ENCODE data around the gene SLC6A9. TPM values are rescaled to one million over a fixed set of nuclear protein-coding genes. Genes with fewer than 3 reads are reported as not detected.

Gene SLC6A9
- total and polyA plus RNA-seq, 2 experiments from 2014 or later, result 14.4 to 20.0 TPM

DNA sequence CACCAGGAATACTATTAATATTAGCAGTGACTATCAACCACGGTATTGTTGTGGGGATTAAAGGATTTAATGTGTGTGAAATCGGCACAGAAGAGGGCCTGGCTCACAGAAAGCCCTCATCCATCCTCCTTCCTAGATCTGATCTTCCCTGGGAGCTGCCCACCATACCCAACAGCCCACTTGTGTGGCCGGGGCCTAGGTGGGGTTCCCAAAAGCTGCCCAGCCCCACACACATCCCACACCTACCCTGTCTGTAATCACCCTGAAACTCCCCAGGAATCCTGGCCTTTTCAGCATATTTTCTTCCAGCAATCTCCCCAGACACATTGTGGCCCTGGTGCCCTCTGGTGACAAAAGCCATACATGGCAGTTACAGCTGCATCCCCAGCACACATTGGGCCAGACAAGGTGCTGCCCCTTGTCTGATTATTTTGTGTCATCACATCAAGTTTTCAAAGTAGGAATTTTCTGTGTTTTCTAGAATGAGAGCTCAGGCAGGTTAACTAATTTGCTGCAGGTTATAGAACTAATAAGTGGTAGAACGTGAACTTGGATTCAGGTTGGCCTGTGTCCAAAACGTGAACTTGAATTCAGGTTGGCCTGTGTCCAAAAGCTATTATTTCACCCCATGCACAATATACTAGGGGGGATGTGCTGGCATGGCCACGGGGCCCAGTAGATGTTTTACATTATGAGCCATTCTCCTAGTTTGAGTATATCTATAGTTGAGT is 5.3 kb upstream of the SLC6A9 start:
- Histone ChIP-seq H4K20me1 (replicated peaks; ENCODE audit: insufficient read depth) (no peaks in the 10 kb centered on the region), H3K27ac (ENCODE audit: low read depth) (no peak overlapping the region), H3K36me3 (ENCODE audit: insufficient read depth) (no peaks in the 10 kb centered on the region), H3K9me2 (ENCODE audit: insufficient read depth) (no peaks in the 10 kb centered on the region), H3K27me3 (ENCODE audit: insufficient read depth) (0 out of 2 replicates have a peak, but pooled peaks cover 3% of the 10 kb centered on the region), H3K4me2 (no peak overlapping the region), H3K79me2 (replicated peaks; ENCODE audit: insufficient read depth) (no peaks in the 10 kb centered on the region), H3K4me3 (no peak overlapping the region), H3F3A (replicated peaks; ENCODE audit: low read depth) (peaks cover 13% of the 10 kb centered on the region), H2AFZ (no peak overlapping the region), H3K4me1 (ENCODE audit: insufficient read depth) (peaks cover 17% of the 10 kb centered on the region)
- no peaks in the 10 kb centered on the region for H3K36me3 Mint-ChIP-seq (ENCODE audit: low read depth)
- ATAC-seq (peak; percentile 64), DNase-seq (ENCODE audit: low spot score) (peak; percentile 86)
- TF ChIP-seq, protein P1, sequence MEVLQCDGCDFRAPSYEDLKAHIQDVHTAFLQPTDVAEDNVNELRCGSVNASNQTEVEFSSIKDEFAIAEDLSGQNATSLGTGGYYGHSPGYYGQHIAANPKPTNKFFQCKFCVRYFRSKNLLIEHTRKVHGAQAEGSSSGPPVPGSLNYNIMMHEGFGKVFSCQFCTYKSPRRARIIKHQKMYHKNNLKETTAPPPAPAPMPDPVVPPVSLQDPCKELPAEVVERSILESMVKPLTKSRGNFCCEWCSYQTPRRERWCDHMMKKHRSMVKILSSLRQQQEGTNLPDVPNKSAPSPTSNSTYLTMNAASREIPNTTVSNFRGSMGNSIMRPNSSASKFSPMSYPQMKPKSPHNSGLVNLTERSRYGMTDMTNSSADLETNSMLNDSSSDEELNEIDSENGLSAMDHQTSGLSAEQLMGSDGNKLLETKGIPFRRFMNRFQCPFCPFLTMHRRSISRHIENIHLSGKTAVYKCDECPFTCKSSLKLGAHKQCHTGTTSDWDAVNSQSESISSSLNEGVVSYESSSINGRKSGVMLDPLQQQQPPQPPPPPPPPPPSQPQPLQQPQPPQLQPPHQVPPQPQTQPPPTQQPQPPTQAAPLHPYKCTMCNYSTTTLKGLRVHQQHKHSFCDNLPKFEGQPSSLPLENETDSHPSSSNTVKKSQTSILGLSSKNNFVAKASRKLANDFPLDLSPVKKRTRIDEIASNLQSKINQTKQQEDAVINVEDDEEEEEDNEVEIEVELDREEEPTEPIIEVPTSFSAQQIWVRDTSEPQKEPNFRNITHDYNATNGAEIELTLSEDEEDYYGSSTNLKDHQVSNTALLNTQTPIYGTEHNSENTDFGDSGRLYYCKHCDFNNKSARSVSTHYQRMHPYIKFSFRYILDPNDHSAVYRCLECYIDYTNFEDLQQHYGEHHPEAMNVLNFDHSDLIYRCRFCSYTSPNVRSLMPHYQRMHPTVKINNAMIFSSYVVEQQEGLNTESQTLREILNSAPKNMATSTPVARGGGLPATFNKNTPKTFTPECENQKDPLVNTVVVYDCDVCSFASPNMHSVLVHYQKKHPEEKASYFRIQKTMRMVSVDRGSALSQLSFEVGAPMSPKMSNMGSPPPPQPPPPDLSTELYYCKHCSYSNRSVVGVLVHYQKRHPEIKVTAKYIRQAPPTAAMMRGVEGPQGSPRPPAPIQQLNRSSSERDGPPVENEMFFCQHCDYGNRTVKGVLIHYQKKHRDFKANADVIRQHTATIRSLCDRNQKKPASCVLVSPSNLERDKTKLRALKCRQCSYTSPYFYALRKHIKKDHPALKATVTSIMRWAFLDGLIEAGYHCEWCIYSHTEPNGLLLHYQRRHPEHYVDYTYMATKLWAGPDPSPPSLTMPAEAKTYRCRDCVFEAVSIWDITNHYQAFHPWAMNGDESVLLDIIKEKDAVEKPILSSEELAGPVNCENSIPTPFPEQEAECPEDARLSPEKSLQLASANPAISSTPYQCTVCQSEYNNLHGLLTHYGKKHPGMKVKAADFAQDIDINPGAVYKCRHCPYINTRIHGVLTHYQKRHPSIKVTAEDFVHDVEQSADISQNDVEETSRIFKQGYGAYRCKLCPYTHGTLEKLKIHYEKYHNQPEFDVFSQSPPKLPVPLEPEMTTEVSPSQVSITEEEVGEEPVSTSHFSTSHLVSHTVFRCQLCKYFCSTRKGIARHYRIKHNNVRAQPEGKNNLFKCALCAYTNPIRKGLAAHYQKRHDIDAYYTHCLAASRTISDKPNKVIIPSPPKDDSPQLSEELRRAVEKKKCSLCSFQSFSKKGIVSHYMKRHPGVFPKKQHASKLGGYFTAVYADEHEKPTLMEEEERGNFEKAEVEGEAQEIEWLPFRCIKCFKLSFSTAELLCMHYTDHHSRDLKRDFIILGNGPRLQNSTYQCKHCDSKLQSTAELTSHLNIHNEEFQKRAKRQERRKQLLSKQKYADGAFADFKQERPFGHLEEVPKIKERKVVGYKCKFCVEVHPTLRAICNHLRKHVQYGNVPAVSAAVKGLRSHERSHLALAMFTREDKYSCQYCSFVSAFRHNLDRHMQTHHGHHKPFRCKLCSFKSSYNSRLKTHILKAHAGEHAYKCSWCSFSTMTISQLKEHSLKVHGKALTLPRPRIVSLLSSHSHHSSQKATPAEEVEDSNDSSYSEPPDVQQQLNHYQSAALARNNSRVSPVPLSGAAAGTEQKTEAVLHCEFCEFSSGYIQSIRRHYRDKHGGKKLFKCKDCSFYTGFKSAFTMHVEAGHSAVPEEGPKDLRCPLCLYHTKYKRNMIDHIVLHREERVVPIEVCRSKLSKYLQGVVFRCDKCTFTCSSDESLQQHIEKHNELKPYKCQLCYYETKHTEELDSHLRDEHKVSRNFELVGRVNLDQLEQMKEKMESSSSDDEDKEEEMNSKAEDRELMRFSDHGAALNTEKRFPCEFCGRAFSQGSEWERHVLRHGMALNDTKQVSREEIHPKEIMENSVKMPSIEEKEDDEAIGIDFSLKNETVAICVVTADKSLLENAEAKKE (CRISPR knock-in tag; IDR thresholded peaks at IDR 0.05), result no peak
- TF ChIP-seq ZNF331 (CRISPR knock-in tag; IDR thresholded peaks at IDR 0.05; ENCODE audit: low read depth), result no peak
- TF ChIP-seq, protein P2, sequence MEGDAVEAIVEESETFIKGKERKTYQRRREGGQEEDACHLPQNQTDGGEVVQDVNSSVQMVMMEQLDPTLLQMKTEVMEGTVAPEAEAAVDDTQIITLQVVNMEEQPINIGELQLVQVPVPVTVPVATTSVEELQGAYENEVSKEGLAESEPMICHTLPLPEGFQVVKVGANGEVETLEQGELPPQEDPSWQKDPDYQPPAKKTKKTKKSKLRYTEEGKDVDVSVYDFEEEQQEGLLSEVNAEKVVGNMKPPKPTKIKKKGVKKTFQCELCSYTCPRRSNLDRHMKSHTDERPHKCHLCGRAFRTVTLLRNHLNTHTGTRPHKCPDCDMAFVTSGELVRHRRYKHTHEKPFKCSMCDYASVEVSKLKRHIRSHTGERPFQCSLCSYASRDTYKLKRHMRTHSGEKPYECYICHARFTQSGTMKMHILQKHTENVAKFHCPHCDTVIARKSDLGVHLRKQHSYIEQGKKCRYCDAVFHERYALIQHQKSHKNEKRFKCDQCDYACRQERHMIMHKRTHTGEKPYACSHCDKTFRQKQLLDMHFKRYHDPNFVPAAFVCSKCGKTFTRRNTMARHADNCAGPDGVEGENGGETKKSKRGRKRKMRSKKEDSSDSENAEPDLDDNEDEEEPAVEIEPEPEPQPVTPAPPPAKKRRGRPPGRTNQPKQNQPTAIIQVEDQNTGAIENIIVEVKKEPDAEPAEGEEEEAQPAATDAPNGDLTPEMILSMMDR (conservative IDR thresholded peaks at IDR 0.05; ENCODE audit: low read depth in 2 of 2), result peak; percentile 88 to 96
- no peak overlapping the region for H3K4me3 Mint-ChIP-seq
- H3K27me3 Mint-ChIP-seq (ENCODE audit: insufficient read depth, low read depth, poor library complexity), result no peaks in the 10 kb centered on the region
- H3K27ac Mint-ChIP-seq, result no peak overlapping the region
- no peaks in the 10 kb centered on the region for H3K9me3 Mint-ChIP-seq
- peaks cover 27% of the 10 kb centered on the region for H3K4me1 Mint-ChIP-seq

All from GM23338 (cell line).